CD4-positive, alpha-beta T cell treated with Interleukin-6 for 4 hours (primary cell): Measurements from ENCODE around the gene NKAIN4.

ENCODE experiments used
- DNase-seq: peaks from one replicate; pipeline ENCODE4 v3.0.0-alpha.2; 2020; ENCODE audit warnings: mixed read lengths

The NKAIN4 gene

DNA sequence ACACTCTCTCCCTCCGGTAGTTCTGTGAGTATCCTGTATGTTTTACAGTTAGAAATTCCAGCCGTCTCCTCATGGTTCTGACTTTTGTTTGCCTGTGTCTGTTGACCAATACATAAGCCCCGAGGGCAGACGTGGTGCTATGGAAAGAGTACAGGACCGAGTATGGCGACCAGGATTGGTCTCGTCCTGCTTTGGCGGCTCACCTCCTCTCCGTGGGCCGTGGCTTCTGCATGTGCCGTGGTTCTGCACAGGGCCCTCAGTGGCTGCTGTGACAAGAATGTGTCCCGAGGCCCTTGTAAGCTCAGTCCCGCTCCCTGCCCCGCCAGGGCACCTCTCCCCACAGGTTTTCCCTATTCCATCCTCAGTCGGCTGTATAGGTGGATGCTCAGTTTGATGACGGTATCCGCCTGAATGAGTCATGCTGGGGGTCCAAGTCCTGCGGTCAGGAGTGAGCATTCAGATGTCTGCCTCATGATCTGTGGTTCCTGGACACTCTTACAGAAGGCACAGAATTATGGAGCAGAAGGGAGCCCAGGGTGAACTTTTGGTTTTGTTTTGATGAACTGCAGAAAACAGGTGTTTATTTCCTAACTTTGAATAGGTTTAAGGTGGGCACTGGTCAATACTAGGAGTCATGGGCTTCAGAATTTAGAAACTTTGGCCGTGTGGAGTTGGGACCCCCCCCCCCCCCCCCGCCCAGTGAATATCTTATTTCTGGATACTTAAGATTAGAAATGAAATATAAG is 19.5 kb upstream of the NKAIN4 start:
- DNase-seq: no peak

DNA sequence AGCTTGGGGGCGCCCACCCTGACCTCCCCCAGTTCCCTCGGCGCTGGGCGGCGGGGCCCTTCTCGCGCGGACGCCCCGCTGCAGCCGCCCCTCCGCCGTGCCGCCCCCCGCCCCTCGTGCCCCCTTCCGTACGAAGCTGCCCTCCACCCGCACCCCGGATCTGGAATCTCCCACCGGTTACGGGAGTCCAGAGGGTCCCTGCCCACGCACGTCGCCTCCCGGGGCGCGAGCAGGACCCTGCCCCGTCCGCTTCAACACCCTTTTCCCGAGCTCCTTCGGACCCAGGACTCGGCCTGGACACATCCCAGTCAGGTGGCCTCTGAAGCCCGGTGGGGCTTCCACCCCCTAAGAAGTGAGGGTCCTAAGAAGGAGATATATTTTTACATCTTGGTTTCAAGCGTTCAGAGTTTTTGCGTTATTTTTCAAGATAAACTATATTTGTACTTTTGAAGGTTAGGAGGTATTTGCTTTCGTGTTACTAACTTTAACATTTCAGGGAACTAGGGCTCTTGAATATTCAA is 18.9 kb upstream of the NKAIN4 start:
- no peak for DNase-seq

DNA sequence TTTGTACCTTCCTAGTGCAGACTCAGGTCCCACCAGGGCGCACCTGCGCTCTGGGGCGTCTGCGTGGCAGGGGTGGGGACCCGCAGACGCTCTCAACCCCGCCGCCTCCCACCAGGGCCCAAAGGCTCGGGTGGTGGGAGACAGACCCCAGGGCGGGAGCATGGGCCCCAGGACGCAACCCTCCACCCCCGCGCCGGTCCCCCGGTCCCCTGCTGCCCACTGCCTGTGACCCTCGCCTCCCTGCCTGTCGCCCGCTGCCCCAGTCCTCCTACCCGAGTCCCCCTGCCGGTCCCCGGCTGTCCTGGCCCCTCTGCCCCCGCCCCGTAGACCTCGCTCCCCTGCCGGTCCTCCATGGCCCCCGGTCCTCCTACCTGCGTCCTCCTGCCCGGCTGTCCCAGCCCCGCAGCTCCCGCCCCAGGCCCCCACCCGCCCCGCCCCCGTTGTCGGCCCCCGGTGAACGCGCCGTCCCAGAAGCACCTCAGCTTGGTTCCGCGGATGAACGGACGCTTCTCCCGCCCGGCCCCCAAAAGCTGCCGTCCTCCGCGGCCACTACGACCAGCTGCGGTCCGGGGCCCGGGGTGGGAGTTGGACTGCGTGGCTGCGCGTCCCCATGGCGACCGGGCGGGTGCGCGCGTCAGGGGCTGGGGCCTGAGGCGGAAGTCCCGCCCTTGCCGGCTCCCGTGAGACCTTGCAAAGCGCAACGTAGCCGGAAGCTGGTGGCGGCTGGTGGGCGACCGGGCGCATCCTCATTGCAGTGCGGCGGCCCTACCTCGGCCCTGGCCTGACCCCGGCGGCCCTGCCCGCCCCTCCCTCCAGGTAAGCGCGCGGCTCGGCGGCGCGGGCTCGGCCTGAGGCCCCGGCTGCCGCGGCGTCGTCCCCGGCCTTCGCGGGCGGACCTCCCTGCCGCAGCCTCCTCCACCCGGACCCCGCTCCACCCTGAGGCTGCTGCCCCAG is 18.1 kb upstream of the NKAIN4 start, which contains the start of gene ARFGAP1:
TSS of gene ARFGAP1 (plus strand) at position 709 of the 954 bp plus-strand sequence. CDS start 2,768 bp downstream, outside the sequence.
- peak; percentile 90 for DNase-seq

DNA sequence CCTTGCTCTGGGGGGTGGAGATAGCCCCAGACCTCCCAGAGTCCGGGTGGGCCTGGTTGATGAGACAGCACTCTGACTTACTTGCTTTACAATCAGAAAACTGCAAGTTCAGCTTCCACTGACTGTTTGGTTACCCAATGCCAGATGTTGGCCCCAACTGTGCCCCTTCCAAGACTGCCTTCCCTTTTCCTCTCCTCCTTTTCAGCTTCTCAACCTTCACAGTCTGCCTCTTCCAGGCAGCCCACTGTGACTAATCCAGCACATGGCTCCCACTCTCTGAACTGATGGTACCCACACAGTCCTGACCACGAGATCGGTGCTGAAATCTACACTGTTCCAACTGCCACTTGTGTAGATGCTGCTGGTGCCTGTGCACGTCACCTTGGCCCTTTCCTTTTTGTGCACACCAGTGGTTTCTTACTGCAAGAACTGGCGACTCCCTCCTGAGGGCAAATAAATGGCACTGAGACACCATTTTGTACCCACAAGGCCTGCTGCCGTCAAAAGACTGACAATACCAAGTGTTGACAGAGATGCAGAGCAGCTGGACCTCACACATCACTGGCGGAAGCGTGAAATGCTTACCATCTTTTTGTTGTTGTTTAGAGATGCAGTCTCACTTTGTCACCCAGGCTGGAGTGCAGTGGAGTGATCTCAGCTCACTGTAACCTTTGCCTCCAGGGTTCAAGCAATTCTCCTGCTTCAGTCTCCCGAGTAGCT is 16.5 kb upstream of the NKAIN4 start:
- no peak for DNase-seq

DNA sequence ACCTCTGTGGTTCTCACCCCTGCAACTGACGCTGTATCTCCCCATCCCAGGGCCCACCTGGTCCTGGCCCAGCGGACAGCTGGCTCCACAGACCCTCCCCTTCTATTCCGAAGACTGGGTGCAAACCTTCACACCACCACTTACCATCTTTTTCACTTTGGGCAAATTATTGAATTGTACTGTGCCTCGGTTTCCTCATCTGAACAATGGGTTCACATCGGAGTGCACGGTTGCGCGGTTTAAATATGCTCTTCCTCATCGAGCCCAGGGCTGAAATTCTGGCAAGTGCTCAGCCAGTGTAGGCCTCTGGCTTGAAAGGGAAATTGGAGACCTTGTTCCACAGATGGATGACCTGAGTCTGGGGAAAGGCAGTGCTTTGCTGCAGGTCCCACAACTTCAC is 15.5 kb upstream of the NKAIN4 start:
- no peak for DNase-seq

DNA sequence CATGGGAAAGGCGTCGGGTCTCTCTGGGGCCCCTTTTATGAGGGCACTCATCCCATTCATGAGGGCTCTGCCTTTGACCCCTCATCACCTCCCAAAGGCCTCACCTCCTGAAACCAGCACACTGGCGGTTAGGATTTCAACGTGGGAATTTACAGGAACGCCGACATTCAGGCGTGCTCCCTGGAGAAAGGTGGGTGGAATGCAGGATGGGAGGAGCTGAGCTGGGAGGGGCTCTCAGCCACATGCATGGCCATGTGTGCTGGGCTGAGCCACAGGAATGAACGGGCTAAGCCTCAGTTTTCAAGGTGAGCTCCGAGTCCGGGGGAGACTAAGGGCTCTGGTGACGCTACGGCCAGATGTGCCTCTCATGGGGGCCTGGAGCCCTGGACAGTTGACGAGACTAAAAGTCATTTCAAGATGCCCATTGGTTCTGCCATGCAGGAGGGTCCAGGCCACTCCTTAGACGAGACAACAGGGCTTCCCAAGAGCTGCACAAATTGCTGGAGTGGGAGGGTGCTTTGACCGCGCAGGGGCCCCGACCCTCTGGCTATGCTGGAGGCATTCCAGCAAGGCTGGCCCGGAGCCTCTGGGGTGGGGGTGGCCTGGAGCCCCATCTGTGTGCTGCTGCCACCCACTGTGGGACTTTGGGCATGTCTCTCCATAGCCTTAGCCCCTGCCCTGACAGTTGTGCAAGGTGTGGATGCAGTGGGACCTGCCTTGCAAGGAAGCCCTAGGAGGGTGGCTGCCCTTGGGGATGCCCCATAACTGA is 14.6 kb upstream of the NKAIN4 start:
- DNase-seq: no peak

DNA sequence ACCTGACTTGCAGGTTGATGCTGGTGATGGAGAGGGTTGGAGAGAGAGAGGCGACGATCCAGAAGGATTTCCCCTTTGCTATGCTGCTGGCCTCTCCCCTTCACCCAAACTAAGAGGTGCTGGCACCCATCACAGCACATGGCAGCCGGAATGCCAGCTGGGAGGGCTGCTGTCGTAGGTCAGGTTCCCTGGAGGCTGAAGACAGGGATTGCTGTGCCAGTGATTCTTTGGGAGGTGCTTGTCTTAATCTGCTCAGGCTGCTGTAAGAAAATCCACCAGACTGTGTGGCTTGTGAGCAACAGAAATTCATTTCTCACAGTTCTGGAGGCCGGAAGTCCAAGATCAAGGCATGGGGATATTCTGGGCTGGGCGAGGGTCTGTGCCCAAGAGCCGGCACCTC is 14.0 kb upstream of the NKAIN4 start:
- no peak for DNase-seq

DNA sequence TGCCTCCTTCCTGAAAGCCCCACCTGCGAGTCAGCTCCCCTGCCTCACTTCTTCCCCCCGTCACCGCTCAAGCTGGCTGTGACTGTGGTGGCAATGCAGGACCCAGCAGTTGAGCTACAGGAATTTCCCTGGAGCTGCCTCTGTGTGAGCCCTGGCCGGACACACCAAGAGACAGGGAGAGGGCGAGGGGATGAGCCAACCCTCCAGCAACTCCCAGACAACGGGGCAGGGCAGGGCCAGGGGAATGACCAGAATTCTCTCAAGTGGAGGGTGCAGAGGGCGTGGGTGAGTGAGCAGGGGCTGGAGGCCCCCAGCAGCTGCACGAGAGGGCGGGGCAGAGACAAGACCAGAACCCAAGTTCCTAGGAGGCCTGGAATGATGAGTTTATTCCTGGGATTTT is 13.4 kb upstream of the NKAIN4 start:
- DNase-seq: no peak

DNA sequence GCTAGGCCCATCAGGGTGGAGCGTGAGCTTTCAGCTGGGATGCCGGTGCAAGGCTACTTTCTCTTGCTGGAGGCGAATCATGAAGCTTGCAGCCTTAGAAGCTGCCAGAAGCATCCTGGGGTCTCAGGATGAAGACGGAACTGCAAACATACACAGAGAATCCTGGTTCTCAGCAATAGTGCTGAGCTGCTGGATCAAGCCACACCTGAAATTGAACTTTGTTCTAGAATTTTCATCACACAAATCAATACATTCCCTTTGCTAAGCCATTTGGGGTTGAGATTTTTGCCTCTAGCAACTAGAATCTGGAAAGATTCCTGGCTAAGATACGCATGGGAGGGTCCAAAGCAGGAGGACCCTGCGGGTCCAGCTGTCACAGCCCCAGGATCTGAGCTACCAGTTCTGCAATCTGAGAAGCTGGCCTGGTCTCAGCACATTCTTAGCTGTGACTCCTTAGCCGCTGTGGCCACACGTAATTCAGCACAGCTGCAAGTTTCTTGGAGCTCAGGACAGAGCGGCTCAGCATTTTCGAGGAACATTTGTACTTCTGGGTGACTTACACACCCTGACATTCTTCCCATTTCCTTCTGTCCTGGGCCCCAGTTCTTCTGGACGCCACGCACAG is 11.7 kb upstream of the NKAIN4 start:
- DNase-seq: no peak

DNA sequence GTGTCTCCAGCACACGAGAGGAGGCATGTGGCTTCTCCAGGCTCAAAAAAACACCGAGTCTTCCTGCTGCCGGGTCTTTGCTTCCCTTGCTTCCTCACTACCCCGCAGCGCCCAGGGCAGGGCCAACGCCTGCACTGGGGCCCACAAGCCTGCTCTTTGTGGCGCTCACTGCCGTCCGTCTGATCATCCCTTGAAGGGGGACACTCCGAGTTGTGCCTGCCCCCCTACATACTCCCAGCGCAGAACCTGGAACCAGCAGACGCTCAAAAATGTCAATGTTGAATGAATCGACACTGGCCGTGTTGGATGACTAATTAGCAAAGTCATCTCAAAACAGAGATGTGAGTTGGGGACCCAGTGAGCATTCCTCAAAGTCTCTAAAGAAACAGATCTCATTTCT is 10.3 kb upstream of the NKAIN4 start:
- no peak for DNase-seq

DNA sequence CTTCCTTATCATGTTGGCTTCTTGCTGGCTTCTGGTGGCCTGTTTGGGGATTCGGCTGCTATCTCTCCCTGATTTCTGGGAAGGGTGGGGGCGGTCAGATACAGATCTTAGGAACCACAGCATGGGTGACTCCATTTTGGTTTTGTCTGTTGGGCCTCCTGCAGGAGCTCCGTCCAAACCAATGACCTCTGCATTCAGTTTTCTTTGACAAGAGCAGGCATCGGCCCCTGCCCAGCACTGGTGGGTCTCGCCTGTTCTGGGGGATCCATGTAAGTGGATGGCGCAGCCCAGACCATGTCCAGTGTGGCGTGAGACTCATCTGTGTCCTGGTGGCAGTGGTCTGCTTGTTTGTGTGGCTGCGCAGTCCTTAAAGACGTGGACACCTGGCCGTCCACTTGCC is 9.7 kb upstream of the NKAIN4 start:
- no peak for DNase-seq

DNA sequence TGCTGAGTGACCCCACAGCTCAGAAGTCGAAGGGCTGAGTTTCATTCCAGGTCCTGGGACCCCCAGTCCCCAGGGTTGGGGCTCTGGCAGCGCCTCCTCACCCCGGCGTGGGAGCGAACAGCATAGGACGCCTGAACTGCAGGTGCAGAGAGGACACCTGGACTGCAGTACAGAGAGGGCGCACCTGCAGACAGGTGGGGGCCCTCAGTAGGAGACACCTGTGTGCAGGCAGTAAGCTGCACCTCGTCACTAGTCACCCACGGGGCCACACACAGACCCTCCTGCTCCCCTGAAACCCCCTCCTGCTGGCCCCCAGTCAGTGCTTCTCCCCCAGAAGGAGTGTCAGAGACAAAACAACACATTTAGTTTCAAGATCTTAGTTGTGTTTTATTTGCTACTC is 8.6 kb upstream of the NKAIN4 start:
- no peak for DNase-seq

DNA sequence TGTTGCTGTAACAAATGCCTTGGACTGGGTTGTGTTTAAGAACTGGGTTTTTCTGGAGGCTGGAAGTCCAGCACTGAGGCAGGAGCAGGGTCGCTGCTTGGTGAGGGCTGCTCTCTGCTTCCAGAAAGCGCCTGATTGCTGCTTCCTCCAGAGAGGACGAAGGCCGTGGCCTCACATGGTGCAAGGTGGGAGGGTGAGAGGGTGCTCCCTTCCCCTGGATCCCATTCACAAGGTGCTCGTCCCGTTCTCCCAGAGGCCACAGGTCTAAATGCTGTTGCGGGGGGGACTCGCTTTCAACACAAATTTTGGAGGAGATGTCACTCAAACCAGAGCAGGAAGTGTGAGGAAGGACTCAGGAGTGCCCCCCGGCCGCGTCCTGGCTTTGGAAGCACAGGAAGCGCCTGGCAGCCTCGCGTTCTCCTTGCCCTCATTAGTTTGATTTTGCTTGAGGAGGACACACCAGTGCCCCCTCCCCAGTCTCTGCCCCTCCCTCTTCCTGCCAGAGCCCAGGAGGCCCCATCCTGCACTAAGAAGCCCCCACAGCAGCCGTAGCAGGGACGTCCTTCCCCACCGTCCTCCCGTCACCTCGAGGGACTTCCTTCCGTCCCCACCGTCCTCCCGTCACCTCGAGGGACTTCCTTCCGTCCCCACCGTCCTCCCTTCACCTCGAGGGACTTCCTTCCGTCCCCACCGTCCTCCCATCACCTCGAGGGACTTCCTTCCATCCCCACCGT is 7.7 kb upstream of the NKAIN4 start:
- no peak for DNase-seq

DNA sequence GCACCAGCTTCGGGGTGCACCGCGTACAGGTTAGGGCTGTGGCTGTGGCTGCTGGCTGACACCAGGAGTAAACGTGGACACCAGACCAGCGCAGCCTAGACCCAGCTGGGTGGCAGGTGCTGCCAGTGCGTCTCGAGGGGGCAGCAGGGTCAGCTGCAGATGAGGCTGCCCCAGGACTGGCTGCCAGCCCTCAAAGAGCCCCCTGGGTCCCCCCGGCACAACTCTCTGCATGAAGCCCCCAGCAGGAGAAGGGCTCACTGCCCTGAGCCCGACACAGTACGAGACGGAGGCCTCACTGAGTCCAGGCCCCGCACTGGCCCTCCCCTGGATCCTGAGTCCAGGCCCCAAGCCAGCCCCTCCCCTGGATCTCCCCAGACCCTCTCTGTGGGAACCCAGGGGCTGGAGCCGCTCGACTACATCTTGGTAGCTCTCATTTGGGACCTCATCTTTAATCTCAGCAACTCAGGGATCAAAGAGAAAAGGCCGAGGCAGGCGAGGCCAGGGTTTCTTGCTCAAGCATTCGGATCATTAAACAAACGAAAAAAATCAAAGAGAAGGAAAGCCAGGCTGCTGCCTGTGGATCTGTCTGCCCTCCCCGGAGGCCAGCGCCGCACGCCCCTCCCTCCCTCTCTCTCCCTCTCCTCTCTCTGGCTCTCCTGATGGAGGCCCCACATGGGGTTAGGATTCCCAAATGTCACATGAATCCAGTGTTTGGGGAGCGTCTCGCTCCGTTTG is 7.0 kb upstream of the NKAIN4 start:
- no peak for DNase-seq

DNA sequence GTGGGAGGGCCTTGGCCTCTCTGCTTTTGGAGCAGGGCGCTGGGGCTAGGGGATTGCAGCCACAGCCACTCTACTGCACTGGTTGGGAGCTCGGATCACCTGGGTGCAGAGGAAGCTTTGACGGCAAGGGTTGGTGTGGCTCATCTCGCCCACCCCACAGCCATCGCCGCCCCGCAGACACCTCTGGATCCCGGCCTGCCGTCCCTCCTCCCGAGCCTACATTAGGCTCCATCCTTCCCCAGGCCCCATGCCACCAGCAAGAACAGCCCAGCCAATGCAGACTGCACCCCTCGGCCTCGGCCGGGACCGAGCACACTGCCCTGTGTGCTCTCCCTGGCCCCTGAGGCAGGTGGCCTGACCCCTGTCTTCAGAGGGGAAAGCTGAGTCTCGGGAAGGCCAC is 6.3 kb upstream of the NKAIN4 start:
- DNase-seq: no peak

DNA sequence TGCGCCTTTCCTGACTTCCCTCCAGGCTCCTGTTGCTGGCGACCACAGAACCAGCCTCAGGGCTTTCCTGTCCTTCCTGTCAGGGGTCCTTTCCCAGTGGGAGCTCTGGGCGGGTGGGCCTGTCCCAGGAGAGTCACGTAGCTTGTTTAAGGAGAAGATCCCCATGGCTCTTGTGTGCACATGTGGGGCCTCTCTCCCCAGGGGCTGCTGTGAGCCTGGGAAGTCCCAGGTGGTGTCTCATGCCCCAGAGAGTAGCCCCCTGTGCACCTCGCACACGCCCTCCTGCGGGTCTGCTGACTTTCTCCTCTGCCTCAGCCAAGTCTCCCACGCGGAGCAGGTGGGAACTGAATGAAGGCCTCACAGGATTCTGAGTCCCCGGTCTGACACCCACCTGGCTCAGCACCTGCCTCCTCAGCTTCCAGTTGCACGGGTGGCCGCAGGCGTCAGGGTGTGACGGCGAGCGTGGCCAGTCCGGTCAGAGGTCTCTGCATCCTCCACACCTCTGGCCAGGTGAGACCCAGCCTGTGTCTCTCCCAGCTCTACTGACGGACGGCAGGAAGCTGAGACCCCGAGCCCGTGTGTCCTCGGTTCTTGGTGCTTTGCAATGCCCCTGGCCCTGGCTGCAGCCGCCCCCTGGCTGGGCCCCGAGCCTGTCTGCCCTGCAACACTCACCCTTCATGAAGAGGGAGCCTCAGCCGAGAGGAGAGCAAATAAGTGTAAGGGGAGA is 5.6 kb upstream of the NKAIN4 start:
- no peak for DNase-seq

DNA sequence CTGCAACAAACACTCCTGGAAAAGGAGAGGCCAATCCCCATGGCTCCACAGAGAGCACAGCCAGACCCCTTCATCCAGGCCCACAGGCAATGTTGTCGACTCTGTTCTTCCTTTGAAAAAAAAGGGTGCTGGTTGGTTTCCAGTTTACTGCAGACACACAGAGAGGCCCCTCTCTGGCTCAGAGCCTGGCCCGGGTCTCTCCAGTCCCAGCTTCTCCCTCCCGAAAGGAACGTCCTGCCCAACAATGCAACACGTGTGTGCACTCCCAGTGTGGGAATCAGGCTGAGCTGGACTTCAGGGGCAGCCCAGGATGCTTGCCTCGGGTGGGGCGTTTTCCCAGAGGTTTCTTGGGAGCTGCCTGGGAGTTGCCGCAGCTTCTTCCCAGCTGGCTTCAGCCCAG is 4.5 kb upstream of the NKAIN4 start:
- no peak for DNase-seq

DNA sequence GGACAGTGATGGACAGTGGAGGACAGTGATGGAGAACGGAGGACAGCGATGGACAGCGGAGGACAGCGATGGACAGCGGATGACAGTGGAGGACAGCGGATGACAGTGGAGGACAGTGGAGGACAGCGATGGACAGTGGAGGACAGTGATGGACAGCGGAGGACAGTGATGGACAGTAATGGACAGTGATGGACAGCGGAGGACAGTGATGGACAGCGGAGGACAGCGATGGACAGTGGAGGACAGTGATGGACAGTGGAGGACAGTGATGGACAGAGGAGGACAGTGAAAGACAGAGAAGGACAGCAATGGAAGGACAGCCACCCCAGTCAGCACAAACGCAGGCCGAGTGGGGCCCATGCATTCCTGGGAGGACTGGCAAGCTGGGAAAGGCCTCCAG is 3.4 kb upstream of the NKAIN4 start:
- DNase-seq: no peak

DNA sequence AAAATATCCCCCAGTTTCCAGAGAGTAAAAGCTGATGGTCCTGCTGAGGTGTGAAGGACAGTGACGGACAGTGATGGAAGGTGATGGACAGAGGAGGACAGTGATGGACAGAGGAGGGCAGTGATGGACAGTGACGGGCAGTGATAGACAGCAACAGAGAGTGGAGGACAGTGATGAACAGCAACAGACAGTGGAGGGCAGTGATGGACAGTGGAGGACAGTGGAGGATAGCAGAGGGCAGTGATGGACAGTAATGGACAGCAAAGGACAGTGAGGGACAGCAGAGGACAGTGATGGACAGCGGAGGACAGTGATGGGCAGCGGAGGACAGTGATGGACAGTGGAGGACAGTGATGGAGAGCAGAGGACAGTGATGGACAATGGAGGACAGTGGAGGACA is 2.7 kb upstream of the NKAIN4 start:
- DNase-seq: no peak
